ENCODE results near the gene DIO1.
A peak's percentile ranks its signal among the peaks of the same experiment; 100 is the strongest.

Gene DIO1

GRCh38 chr1:53938136-53938830, 44.3 kb downstream of the DIO1 start:
- no peak for DNase-seq (ENCODE audit: low read depth in 1 of 2, low spot score in 1 of 2)

DNA sequence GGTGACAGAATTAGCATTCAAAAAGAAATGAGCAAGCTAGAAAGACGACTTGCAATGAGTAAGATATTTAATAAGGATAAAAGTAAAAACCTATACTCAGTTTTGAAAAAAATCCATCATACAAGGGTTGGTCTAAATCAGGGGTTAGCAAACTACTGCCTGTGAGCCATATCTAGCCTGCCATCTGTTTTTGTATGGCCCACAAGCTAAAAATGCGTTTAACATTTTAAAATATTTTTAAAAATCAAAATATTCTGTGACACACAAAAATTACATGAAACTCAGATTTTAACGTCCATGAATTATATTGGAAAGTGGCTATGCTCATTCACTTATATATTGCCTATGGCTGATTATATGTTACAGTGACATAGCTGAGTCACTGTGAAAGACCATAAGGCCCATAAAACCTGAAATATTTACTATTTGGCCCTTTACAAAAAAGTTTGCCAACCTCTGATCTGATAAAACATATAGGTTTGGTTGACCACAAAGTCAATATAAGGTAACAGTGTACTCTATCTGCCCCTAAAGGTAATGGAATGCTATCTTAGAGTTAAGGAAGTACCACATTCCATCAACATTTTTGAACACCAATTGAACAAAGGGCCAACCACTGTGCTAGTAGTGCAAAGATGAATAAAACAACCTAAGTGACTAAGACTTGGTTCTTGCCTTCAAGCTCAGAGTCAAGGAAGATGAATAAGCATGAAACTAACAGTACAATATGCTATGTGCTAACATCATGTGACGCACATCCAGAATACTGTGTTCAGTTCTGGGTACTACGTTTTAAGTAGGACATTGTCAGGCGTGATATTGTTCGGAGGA, 48.4 kb downstream of the DIO1 start:
- DNase-seq (ENCODE audit: low read depth in 1 of 2, low spot score in 1 of 2), result no peak

DNA sequence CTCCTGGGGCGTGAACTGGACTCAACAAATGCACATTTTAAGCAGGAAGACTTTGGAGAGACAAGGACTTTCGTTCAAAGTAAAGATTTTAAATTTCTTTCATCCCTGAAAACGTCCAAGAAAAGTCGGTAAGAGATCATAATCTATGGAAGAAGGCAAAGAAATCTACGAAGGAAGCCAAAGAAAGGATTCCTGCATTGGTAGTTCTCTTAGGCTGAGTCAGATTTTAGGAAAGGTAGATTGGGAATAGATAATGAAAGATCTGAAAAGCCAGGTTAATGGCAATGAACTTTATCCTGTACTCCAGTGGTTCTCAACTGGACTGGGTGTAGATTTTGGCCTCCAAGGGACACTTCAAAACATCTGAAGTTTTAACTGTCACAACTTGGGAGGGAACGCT, 49.1 kb downstream of the DIO1 start:
- DNase-seq (ENCODE audit: low read depth in 1 of 2, low spot score in 1 of 2), result no peak

DNA sequence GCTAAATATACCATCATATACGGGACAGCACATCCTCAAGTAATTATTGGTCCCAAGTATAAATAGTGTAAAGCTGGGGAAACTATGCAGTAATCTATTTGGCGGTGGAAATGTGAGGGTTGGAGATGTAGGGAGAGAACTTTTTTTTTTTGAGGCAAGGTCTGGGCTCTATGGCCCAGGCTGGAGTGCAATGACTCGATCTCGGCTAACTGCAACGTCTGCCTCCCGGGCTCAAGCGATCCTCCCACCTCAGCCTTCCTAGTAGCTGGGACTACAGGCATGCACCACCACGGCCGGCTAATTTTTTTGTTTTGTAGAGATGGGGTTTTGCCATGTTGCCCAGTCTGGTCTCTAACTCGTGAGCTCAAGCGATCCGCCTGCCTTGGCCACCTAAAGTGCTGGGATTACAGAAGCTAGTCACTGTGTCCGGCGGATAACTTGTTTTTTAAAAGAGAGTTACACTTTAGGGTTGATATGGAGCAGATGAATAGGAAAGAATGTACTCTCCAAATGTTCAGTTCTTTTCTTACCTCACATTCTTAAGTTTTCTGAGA, 49.6 kb downstream of the DIO1 start:
- no peak for DNase-seq (ENCODE audit: low read depth in 1 of 2, low spot score in 1 of 2)

- DNase-seq (ENCODE audit: low read depth in 1 of 2, low spot score in 1 of 2), result no peak
These were observed 50.6 kb downstream of the DIO1 start for GRCh38 chr1:53944469-53945182.

DNA sequence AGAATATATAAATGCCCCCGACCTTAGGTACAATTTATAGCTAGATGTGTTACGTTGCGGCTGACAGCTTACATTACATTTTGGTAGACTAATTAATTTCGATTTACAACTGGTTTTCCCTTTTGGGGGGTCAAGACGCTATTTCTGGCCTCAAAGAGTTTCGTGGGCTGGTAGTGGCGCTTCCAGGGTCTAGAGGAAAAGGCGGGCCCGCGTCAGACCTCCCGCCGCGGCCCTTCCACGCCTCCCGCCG, 51.1 kb downstream of the DIO1 start:
- DNase-seq (ENCODE audit: low read depth in 1 of 2, low spot score in 1 of 2), result no peak

- DNase-seq (ENCODE audit: low read depth in 1 of 2, low spot score in 1 of 2), result peak; percentile 96 to 100
These were observed 51.7 kb downstream of the DIO1 start, which contains the start of gene IFT25 for GRCh38 chr1:53945433-53946251. Gene IFT25, minus strand, starts transcription at chr1:53945699. Its CDS starts 5,617 bp downstream, at chr1:53940082.

GRCh38 chr1:53946252-53947171, 52.5 kb downstream of the DIO1 start, which contains the start of gene LRRC42:
Gene LRRC42, plus strand, starts transcription at chr1:53946350. Its CDS starts 5,650 bp downstream, at chr1:53952000.
- DNase-seq (ENCODE audit: low read depth in 1 of 2, low spot score in 1 of 2), result no peak

GRCh38 chr1:53947172-53947907, 53.4 kb downstream of the DIO1 start:
- DNase-seq (ENCODE audit: low read depth in 1 of 2, low spot score in 1 of 2), result no peak

- DNase-seq (ENCODE audit: low read depth in 1 of 2, low spot score in 1 of 2), result no peak
These were observed 54.3 kb downstream of the DIO1 start for GRCh38 chr1:53948291-53948690.

- no peak for DNase-seq (ENCODE audit: low read depth in 1 of 2, low spot score in 1 of 2)
These were observed 55.3 kb downstream of the DIO1 start for GRCh38 chr1:53949023-53949990.

GRCh38 chr1:53951697-53952096, 57.7 kb downstream of the DIO1 start:
- DNase-seq (ENCODE audit: low read depth in 1 of 2, low spot score in 1 of 2), result no peak

- no peak for DNase-seq (ENCODE audit: low read depth in 1 of 2, low spot score in 1 of 2)
These were observed 60.1 kb downstream of the DIO1 start for GRCh38 chr1:53954128-53954527.

GRCh38 chr1:53956308-53957168, 62.6 kb downstream of the DIO1 start:
- no peak for DNase-seq (ENCODE audit: low read depth in 1 of 2, low spot score in 1 of 2)

DNA sequence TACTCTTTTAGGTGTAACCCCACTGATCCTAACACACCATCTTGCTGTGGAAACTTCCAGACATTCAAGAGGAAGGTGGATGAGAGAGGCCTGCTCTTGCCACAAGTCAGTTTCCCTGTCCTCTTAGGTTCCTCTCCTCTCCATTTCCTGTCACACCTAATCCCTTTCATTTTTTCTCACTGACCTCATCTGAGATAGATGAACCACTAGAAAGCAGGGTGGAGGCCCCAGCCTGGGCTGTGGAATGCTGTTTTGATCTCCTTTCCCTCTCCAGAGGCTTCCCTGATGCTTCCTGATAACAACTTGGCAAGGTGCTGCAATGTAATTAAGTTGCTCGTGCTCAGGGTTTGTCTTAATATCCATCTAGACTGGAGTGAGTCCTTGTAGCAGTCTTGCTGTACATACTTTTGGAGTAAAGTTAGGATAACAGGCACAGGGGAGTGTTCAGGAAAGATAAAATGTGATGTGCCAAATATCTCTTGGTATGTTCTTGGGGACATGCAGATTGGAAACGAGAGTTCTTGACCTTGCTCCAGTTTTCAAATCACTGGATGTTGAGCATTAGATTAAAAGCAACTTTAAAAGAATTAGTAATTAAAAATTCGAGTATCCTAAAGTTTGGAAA, 63.3 kb downstream of the DIO1 start:
- no peak for DNase-seq (ENCODE audit: low read depth in 1 of 2, low spot score in 1 of 2)

DNA sequence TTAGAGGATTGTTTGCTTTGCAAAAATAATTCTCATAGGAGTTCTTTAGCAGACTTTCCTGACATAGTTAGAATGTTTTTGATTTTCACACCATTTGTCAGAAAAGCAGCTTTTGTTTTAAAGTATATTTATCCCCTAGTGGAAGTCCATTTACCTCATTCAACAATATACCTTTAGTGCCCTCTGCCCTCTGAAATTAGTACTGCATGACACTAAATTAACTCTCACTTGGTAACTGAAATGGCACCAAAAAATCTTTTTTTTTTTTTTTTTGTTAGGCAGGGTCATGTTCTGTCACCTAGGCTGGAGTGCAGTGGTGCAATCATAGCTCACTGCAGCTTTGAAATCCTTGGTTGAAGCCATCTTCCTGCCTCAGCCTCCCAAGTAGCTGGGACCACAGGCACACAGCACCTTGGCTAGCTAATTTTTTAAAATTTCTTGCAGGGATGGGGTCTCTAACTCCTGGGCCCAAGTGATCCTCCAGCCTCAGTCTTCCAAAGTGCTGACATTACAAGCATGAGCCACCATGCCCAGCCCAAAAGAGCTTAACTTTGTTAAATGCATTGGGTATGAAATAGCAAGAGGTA, 65.8 kb downstream of the DIO1 start:
- DNase-seq (ENCODE audit: low read depth in 1 of 2, low spot score in 1 of 2), result peak in 1 of 2 donors; percentile 24
